ENCODE data around the gene PDE3A.
"Not testable (repeated sequence)": the region's sequence is repeated elsewhere in the genome, so short reads cannot be mapped to it uniquely, and the experiment has no call there.

Gene PDE3A

DNA sequence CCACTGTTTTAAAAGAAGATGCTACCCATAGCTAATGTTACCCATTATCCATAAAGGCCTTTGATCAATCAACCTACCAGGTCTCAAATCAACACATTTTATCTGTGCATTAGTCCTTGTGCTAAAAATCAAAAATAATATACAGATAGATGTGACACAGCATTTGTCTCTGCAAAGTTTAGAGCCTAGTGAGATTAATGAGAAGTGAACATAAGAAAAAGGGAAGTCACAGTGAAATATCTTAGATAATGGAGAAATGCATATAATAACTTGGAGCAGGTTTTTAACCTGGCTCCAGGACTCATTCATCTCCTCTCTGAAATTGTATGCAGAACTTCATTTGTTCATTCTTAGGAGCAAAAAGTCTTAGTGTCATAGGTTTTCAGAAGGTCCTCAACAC is 7.2 kb downstream of the PDE3A start:
- DNase-seq: no peak

DNA sequence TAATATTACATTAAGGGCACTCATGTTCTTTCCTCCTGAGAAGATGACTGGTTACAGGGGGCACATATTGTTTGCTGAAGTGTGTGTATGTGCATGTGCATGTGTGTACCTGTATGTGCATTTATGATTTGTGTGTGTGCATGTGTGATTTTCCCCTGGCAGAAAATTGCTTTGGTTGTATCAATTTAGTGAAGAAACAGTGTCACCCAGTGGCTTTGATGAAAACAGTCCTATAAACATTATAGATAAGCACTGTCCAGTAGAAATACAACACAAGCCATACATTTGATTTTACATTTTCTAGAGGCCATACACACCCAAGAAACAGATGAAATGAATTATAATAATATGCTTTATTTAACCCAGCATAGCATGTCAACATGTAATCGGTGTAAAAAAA is 8.6 kb downstream of the PDE3A start:
- no peak for DNase-seq

DNA sequence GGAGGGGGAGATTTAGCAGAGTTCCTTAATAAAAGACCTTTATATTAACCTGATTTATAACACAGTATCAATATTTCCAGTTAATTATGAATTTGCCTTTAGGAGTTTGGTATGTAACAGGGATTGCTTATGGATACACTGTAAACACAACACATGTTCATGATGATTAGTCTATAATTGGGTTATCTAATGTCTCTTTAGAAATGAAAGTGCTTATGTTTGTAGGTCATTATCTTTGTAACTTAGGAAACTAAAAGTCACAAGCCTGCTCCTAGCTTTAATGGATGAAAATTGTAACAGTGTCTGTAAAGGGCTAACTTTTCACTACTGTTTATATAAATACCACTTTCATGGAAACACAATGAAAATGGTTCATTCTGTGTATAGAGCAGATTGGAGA is 9.4 kb downstream of the PDE3A start:
- no peak for DNase-seq

DNA sequence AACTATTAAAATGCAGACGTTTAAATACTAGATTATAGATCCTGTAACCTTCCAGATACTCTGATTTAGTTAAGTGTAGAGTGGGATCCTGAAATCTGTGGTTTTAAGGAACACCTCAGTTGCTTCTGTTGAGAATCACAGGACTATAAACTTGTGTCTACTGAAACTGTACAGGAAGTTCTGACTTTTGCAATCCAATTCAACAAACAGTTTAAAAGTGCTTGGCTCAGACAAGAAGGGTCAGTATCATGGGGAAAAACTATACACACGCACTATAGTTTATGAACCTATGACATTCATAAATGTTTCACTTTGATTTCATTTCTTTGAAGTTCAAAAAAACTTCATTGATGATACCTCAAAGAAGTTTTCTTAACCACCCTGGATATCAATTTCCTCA is 13.8 kb downstream of the PDE3A start:
- DNase-seq: no peak

DNA sequence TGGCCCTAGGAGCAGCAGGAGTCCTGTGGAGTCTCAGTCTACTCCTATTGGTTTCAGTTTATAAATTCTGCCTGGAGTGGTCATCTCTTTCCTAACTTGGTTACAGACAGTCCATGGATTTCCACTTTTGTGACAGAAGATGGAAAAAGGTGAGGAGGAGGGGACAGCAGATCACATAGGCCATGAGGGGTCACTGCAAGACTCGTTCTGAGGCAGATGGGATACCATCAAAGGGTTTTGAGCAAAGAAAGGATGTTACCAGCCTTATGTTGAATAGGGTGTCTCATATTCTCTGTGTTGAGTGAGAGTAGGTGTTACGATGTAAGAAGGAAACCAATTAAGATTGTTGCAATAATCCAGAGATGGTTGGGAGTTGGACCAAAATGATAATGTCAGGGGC is 15.3 kb downstream of the PDE3A start:
- no peak for DNase-seq

DNA sequence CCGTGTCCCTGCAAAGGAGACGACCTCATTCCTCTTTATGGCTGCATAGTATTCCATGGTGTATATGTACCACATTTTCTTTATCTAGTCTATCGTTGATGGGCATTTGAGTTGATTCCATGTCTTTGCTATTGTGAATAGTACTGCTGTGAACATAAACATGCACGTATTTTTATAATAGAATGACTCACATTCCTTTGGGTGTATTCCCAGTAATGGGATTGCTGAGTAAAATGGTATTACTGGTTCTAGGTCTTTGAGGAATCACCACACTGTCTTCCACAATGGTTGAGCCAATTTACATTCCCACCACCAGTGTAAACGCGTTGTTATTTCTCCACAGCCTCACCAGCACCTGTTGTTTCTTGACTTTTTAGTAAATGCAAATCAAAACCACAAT is 16.5 kb downstream of the PDE3A start:
- DNase-seq: not testable (repeated sequence)

DNA sequence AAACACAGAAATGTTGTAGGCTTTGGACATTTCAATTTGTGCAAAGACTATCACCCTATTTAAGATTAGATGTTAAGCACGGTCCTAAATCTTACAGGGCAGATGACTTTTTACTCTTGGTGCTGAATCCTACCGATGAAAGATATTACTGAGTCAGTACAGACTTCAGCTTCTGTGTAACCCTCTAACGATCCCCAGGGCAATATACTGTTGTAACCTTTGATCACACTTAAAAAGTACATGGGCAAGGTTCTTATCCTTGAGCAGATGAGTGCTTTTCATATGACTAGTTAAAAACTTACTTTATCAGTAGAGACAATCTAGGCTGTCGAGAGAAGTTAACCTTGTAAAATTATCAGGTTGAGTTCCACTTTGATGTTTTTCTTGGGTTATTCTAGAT is 22.5 kb downstream of the PDE3A start:
- DNase-seq: no peak

DNA sequence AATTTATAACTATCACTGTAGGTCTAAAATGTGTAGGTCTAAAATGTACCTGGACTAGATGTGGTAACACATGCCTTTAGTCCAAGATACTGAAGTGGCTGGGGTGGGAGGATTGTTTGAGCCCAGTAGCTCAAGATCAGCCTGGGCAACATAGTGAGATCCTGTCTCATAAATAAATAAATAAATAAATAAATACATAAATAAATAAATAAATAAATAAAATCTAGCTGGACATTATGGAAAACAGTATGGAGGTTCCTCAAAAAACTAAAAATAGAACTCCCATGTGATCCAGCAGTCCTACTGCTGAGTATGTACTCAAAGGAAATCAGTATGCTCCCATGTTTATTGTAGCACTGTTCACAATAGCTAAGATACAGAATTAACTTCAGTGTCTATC is 24.0 kb downstream of the PDE3A start:
- no peak for DNase-seq

DNA sequence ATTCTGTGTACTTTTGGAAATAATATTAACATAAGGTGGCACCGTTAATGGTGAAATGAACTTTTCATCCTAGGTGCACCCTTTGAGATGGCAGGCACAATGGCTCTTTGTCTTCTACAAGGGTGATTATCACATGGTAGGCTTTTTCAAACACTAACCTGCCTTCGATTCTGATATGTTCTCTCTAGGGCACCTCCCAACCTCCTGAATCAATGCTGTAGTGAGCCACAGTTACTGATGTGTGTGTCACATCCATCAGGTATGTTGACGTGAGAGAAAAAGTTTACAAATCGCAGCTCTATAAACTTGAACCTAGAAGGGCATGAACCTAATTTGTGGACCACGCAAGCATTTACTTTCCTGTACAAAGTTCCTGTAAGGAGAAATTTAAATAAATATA is 25.4 kb downstream of the PDE3A start:
- no peak for DNase-seq

DNA sequence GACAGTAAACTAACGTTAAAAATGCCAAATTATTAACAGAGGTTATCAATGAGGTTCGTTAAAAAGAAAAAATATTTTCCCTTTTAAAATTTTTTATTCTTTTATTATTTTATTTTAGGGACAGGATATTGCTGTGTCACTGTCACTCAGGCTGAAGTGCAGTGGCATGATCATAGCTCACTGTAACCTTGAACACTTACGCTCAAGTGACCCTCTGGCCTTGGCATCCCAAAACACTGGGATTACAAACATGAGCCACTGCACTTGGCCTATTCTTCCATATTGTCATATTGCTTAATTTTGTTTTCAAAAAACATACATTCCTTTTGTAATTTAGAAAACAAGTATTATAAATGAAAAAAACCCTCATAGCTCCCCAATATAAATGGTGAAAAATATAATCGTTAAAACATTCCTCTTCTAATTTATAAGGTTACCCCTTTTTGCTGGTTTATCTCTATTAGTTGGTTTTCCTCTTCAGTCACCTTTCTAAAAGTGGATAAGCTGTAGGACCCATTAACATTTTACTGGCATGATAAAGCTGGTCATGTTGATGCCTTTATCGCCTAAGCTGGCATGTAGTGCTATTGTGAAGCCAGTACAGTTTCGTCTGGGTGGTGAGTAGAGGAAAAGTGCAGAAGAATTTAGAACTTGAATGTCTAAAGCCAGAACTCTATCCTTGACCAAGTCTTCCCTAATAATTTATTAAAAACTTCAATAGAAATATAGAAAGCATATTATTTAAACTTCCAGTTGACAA is 27.6 kb downstream of the PDE3A start:
- no peak for DNase-seq

DNA sequence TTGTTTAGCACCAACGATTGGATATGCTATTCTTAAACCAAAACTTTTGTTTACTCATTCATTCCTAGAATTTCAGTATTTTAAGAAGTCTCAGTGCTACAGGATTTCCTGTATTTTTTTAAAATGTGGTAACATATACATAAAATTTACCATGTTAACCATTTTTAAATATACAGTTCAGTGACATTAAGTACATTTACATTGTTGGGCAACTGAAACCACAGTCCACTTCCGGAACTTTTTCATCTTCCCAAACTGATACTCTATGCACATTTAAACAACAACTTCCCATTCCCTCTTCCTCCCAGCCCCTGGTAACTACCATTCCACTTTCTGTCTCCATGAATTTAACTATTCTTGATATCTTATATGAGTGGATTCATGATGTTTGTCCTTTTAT is 30.3 kb downstream of the PDE3A start:
- DNase-seq: no peak

DNA sequence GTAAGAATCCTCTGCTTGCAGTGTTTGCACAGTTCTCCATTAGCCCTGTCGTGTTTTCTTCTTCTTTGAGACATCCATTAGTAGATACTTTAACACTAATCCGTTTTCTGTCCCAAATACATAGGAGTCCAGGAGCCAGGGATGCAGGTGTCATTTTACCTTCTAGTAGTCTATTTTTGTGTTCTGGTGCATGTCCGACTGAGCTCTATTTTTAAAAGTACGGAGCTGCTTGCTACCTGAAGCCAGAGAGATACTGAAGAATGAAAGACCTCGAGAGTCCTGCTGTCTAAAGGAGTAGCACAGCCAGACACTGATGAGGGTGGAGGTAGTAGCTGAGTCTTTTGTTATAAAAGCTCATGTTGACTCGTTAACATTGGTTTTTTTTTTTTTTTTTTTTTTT is 31.7 kb downstream of the PDE3A start:
- DNase-seq: no peak

DNA sequence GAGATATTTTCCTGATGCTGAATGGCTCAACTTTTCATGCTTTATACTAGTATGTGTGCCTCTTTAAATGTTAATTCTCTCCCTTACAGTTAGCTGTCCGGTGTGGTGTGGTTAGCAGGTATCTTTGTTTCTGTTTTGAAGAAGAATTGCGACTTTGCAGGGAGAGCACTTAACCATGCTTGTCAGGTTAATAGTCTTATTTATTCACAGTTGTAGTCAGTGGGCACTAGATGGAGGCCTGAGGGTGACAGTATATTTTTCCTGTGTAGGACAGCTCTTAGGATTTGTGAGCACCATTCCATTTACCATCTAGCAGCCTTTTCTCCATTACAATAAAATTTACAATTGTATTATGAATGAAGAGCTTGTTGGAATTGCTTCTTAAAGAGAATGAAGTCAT is 34.9 kb downstream of the PDE3A start:
- DNase-seq: no peak

DNA sequence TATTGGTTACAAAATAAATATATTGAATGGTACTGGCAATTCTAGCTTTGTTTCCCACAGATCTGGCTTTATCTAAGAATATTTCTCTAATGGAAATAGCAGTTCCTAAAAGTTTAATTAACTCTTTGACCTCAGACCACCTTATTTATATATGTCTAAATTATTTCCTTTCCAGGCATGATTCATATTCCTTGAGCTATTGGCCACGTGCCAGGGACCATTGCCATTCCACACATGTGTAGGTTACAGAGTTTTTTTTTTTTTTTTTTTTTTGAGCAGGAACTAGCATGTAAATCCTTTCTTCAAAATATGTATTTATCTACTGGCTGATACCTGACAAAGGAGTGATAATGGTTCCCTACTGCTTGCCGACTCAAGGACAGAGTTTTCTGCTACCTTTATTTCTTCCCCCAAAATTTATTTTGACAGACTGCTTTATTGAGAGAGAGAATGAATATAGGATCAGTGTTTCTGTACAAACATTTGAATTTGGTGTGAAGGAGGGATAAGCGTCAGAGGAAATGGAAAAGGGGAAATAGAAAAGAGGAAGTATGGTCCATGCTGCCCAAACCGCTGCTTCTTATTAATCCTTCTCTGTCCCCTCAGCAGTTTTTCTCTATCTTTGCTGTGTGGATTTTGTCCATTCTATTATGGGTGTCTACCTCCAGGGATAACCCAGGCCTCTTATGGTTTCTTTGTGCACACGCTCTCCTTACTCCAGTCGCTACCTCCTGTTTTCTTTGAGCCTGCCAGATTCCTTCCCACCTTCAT is 36.4 kb downstream of the PDE3A start:
- no peak for DNase-seq

DNA sequence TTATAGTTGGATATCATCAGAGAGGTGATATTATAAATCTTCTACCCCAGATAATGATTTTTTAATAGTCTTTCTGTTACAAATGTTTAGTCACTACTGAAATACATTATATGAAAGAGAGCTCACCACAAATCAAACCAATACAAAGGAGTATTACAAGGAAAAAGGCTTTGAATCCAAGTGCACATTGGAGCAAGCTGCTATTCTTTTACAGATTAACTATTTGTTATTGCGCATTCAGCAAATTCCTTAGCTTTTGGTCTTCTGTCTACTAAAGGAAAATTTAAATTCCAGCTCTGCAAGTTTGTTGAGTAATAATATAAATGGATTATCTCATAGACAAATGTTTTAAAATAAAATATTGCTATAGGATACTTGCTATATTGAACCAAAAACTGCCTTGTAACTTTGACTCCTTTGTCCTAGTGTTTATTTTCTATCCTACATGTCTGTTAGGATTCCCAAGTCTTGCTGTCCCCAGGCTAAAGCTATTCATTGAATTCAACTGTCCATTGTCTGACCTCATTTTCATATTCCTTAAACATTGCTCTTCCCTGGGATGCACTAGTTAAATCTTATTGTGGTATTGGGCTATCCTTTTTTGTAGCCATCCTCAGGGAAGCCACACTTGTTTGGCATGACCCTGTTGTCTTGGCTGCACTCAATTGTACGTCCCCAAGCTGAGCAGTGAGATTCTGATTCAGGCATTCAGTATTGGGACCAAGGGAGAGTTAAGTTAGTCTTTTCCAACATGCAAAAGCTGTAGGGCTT is 41.5 kb downstream of the PDE3A start:
- DNase-seq: no peak

DNA sequence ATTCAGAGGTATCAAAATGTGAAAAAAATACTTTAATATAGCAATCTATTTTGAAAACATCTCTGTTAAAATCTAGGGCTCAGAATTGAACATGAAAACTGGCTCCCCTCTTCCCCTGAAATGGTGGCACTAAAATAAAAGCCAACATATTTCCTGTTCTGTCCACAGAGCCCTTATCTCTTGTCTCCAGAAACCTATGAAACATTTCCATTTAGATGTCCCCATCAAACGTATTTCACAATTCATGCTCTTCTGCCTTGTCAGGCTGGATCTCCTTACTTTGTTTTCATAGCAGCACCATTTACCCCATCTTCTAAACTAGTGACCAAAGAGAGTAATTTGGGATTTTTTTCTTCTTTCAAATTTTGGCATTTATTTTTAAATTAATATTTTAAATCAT is 42.4 kb downstream of the PDE3A start:
- no peak for DNase-seq

DNA sequence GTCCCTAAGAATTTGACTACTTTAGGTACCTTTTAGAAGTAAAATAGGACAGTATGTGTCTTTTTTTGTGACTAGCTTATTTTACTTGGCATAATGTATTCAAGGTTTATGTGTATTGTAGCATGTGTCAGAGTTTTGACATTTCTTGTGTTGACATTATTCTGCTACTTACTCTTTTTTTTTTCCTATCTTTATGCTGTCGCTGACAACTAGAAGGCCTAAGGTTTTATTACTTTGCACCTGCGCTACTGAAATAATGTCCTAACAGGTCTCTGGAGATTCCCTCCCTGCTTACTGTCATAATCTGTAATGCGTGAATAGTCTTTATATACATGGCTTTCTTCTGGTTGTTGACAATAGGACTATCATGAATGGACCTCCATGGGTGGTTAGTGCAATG is 43.0 kb downstream of the PDE3A start:
- DNase-seq: no peak

DNA sequence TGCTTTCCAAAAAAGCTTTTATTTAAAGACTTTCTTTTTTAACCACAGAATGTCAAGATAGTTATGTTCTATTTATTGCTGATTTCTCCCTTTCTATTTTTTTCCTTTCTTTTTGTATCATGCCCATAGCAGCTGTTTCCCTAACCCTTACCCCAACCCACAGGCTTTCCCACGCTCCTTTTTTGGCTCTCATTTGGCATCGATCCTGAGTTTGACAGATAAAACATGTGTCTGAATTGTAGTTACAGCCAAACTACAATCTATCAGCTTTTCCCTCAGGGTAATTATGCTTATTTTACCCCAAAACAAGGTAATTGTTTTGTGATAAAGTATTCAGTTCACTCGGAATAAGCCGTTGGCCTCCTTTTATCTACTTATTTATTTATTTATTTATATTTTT is 46.7 kb downstream of the PDE3A start:
- no peak for DNase-seq

DNA sequence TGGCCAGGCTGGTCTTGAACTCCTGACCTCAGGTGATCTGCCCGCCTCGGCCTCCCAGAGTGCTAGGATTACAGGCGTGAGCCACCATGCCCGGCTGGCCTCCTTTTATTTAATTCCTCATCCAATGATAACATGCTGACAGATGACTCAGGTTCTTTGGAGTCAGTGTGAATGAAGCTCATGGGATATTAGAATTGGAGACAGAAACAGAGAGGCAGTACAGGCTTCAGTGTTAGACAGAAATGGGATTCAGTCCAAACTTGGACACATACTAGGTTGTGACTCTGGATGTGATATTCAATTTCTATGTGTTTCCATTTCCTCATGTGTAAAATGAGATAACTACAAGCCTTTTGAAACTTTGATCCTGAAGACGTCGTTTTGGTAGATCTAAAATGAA is 47.3 kb downstream of the PDE3A start:
- DNase-seq: no peak

DNA sequence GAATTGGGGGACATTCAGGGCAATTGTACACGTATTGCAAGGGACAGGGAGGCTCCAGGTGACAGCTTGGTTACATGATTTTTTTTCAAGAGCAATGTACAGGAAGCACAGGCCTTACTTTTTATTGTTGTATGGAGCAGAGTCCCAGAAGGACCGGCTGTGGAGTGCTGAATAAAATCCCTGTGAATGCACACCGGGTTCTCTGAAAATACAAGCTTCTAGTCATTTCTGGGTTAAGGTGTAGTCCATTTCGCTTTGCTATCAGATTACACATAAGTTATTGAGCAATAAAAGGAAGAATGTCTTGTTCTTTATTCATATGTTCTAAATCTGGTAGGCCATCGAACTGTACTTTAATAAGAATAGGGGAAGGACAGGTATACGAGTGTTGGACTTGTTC is 52.2 kb downstream of the PDE3A start:
- no peak for DNase-seq

DNA sequence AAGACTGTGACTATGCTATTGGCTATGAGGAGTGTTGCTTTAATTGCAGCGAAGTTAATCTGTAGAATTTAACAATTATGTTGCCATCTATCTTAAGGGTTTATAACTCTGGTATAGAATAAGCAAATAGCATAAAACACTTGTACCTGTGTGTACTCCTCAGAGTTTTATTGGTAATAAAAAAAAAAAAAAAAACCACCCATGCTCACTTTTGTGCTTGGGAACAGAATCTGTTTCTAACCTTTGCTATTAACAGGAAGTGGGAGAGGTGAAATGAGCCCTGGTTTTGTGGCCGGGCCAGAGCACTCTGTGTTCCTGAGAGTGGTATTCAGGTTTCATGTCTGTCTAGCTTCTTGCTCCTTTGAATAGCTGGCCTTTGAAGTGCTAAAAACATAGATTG is 53.1 kb downstream of the PDE3A start:
- no peak for DNase-seq

DNA sequence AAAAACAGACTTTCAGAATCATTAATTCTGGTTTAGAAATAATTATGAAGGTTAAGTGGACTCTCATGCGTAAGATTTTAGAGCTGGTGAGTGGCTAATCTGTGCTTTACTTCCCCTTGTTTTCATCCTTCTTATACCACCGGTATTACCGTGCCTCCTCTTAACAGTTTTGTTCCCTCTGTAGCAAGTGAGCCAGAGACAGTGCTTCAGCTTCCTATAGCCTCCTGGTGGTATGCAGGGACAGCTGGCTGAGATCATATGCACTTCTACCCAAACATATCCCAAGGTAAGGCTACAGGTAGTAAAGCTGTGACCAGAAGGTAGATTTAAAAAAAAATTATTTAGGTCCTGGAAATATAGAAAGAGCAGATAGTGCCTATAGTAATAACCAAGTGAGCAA is 55.2 kb downstream of the PDE3A start:
- DNase-seq: no peak

DNA sequence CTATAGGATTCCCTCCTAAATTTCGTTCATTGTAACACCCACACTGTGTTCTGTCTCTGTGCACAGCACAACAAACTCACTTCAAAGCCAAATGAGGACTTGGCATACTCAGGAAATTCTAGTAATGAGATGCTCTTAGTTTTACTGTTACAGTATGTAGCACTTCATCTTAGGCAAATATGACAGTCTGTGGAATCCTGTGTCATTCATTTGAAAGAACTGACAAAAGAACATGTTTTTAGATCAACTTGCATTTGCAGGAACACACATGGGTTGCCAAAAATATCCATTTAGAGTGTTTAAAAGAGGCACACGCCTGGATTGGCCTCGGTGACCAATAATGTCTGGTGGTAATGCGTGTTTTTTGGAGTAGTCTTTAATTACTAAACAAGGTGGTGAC is 56.5 kb downstream of the PDE3A start:
- no peak for DNase-seq

DNA sequence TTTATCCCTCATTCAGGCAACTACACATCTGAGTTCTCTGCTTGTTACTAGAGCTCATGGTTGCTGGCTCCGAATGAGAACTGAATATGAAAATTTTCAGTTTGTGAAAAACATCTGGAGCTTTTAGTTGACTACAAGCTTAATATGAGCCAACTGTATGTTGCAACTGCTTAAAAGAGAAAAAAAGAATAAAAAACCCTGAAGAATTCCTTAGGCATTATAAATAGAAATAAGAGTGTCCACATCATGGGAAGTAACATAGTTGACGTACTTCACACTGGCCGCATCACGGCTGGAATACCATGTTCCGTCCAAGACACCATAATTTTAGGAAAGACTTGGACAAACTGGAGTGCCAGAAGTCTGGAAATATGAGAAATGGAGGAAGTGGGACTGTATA is 57.9 kb downstream of the PDE3A start:
- DNase-seq: no peak
